Stomach (tissue), 9 donors: ENCODE results near the gene PKD1. TPM values are rescaled to one million over a fixed set of nuclear protein-coding genes. Genes with fewer than 3 reads are reported as not detected.

Experiments used
- DNase-seq, 2 donors: peaks; one replicate each; pipeline versions ENCODE4 v3.0.0 to v3.0.0-alpha.2; 2013 to 2019
- H3K27ac ChIP-seq, 5 donors: fragments of 200-600 bp in 4 of 5; sonication (generic) in 4 of 5; one replicate each; pipeline ENCODE4 v1.5.1; 2013 to 2019; ENCODE audit warnings: mild to moderate bottlenecking in 1 of 5, moderate library complexity in 1 of 5
- H3K27me3 ChIP-seq, 3 donors: fragments of 200-600 bp; sonication (generic); one replicate each; pipeline ENCODE4 v1.5.1; 2017 to 2019; ENCODE audit warnings: mixed run types in 1 of 3
- H3K36me3 ChIP-seq, 4 donors: fragments of 200-600 bp; sonication (generic); 1 replicate in 3 of 4; 2 replicates in 1 of 4; pipeline ENCODE4 v1.5.1; 2016 to 2019
- H3K4me1 ChIP-seq, 4 donors: fragments of 200-600 bp; sonication (generic); one replicate each; pipeline ENCODE4 v1.5.1; 2016 to 2019
- H3K4me3 ChIP-seq, 4 donors: fragments of 200-600 bp; sonication (generic) in 3 of 4; one replicate each; pipeline ENCODE4 v1.5.1; 2016 to 2019; ENCODE audit warnings: mild to moderate bottlenecking in 1 of 4
- H3K9me3 ChIP-seq, 4 donors: fragments of 200-600 bp; sonication (generic); one replicate each; pipeline ENCODE4 v1.5.1; 2016 to 2019
- CTCF ChIP-seq, 7 experiments: fragments of 450-650 bp in 4 of 7; fragments of 200-600 bp in 3 of 7; sonication (generic) in 3 of 7; IDR thresholded peaks; one replicate each; pipeline ENCODE4 v1.5.1; 2016 to 2019; ENCODE audit warnings: antibody characterized with exemption in 7 of 7, control low read depth in 2 of 7, mild to moderate bottlenecking in 1 of 7
- EP300 ChIP-seq: sonication (generic); formaldehyde crosslinking; IDR thresholded peaks from one replicate; pipeline ENCODE4 v1.6.1; 2017; ENCODE audit warnings: antibody characterized with exemption
- POLR2A ChIP-seq, 4 donors: fragments of 450-650 bp; IDR thresholded peaks; one replicate each; pipeline ENCODE4 v1.6.1; 2016; ENCODE audit warnings: antibody characterized with exemption in 4 of 4, control low read depth in 2 of 4, mild to moderate bottlenecking in 1 of 4, moderate library complexity in 1 of 4
- POLR2AphosphoS5 ChIP-seq, 3 donors: sonication (generic); formaldehyde crosslinking; IDR thresholded peaks; one replicate each; pipeline ENCODE4 v1.6.1; 2016; ENCODE audit warnings: antibody characterized with exemption in 3 of 3
- WGBS, 5 donors: extraction: QIAGEN DNeasy Blood & Tissue Kit in 3 of 5; methylation state at CpG; one replicate each; pipeline versions ENCODE4 v1.1.5 to v1.1.7; 2013 to 2018; 5-methylcytosine and 5-hydroxymethylcytosine counted together
- intact Hi-C: fragments of 100-400 bp; cut with DNase I; formaldehyde crosslinking; loops from one replicate; pipeline ENCODE4 v1.15.1; 2023; ENCODE audit warnings: low total_unique reads
- polyA plus RNA-seq, 3 donors: library from polyadenylated mRNA; stranded (reverse); fragments of 200-250 nt; gene quantifications; one replicate each; pipeline ENCODE4 v1.2.3, GENCODE V29; 2013
- total RNA-seq, 5 donors: library from RNA; depleted of rRNA; stranded (reverse); fragments of >200 nt; gene quantifications; one replicate each; pipeline versions ENCODE4 v1.1.0 to v1.2.3, GENCODE V29; 2014 to 2016
- donor health status: healthy with polysubstance abuse.
- donor health status: Bipolar disorder and iron deficiency.
- donor health status: healthy.

The PKD1 gene
- total and polyA plus RNA-seq, 8 donors: 10.4 to 776 (median 90.7) TPM

- TF ChIP-seq EP300 (no peak), POLR2AphosphoS5 (IDR thresholded peaks at IDR 0.05) (no peak), POLR2A (IDR thresholded peaks at IDR 0.05) (no peak), CTCF (IDR thresholded peaks at IDR 0.05) (no peak)
- H3K4me3 ChIP-seq: no peak overlapping the region
- no peaks in the 10 kb centered on the region for H3K9me3 ChIP-seq
- no peak overlapping the region for H3K27ac ChIP-seq
- peaks cover 0 to 13% (median 0%) of the 10 kb centered on the region in 3 donors for H3K27me3 ChIP-seq
- intact Hi-C loops: no loop called here
- H3K36me3 ChIP-seq: peaks cover 46 to 48% (median 47%) of the 10 kb centered on the region in 4 donors
- peaks cover 0 to 11% (median 5%) of the 10 kb centered on the region in 4 donors for H3K4me1 ChIP-seq
- peak in 1 of 2 donors; percentile 78 for DNase-seq
- 35 to 59% (median 43%) methylated on average over 23 to 105 of the region's 106 CpGs for WGBS, 5 donors
Measured at GRCh38 chr16:2178321-2179106, 42.8 kb upstream of the PKD1 start.

- intact Hi-C loops: no loop called here
- 91 to 96% (median 95%) methylated on average over 19 to 20 of the region's 20 CpGs for whole genome bisulfite sequencing, 5 donors
- peaks cover 0 to 13% (median 0%) of the 10 kb centered on the region in 3 donors for H3K27me3 ChIP-seq
- DNase-seq: no peak
- TF ChIP-seq EP300 (no peak), CTCF (IDR thresholded peaks at IDR 0.05) (no peak), POLR2AphosphoS5 (IDR thresholded peaks at IDR 0.05) (no peak), POLR2A (IDR thresholded peaks at IDR 0.05) (no peak)
- no peak overlapping the region for H3K4me3 ChIP-seq
- H3K9me3 ChIP-seq: no peaks in the 10 kb centered on the region
- no peak overlapping the region for H3K27ac ChIP-seq
- peaks cover 53 to 58% (median 57%) of the 10 kb centered on the region in 4 donors for H3K36me3 ChIP-seq
- H3K4me1 ChIP-seq: peaks cover 0 to 13% (median 5%) of the 10 kb centered on the region in 4 donors
Measured at GRCh38 chr16:2177561-2177960, 41.9 kb upstream of the PKD1 start.

GRCh38 chr16:2177101-2177500, 41.4 kb upstream of the PKD1 start:
- DNase-seq: no peak
- peaks cover 0 to 13% (median 0%) of the 10 kb centered on the region in 3 donors for H3K27me3 ChIP-seq
- H3K36me3 ChIP-seq: peaks cover 57 to 62% (median 61%) of the 10 kb centered on the region in 4 donors
- no peak for TF ChIP-seq EP300
- TF ChIP-seq CTCF (IDR thresholded peaks at IDR 0.05): no peak
- TF ChIP-seq POLR2A (IDR thresholded peaks at IDR 0.05): no peak
- no peak for TF ChIP-seq POLR2AphosphoS5 (IDR thresholded peaks at IDR 0.05)
- no peak overlapping the region for H3K27ac ChIP-seq
- no peaks in the 10 kb centered on the region for H3K9me3 ChIP-seq
- WGBS, 5 donors: 88 to 94% (median 91%) methylated on average over 18 of the region's 18 CpGs
- no peak overlapping the region for H3K4me3 ChIP-seq
- intact Hi-C loops: no loop called here
- H3K4me1 ChIP-seq: peaks cover 0 to 13% (median 5%) of the 10 kb centered on the region in 4 donors

GRCh38 chr16:2176047-2176446, 40.3 kb upstream of the PKD1 start:
- Histone ChIP-seq H3K27me3 (peaks cover 0 to 13% (median 0%) of the 10 kb centered on the region in 3 donors), H3K9me3 (no peaks in the 10 kb centered on the region), H3K4me3 (no peak overlapping the region), H3K4me1 (peaks cover 0 to 13% (median 5%) of the 10 kb centered on the region in 4 donors), H3K36me3 (peaks cover 61 to 73% (median 72%) of the 10 kb centered on the region in 4 donors), H3K27ac (no peak overlapping the region)
- intact Hi-C loops: no loop called here
- no peak for DNase-seq
- no peak for TF ChIP-seq EP300
- no peak for TF ChIP-seq POLR2A (IDR thresholded peaks at IDR 0.05)
- TF ChIP-seq POLR2AphosphoS5 (IDR thresholded peaks at IDR 0.05): no peak
- TF ChIP-seq CTCF (IDR thresholded peaks at IDR 0.05): no peak
- WGBS, 5 donors: 87 to 96% (median 95%) methylated on average over 17 to 23 of the region's 23 CpGs
